ENCODE data around the gene SUSD4. TPM values are rescaled to one million over a fixed set of nuclear protein-coding genes. Genes with fewer than 3 reads are reported as not detected.

Gene SUSD4
- total RNA-seq, 1 experiment from 2014 or later, result 3.2 TPM

DNA sequence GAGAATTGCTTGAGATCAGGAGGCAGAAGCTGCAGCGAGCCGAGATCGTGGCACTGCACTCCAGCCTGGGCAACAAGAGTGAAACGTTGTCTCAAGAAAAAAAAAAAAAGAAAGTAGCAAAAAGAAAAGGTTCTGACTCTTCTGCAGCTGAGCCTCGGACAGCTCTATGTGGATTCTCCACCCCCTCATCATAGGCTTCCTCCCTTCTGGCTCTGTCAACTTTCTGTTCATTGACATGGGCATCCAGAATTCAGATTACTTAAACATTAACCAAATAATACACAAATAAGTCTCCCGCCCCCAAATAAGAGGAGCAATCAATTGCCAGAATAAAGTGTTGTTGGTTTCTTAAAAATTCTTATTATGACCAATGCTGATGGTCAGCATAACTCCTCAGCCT lies 10.0 kb downstream of the SUSD4 start:
- Histone ChIP-seq H3K79me2 (ENCODE audit: low read depth) (no peaks in the 10 kb centered on the region), H3K27ac (no peak overlapping the region), H3K36me3 (ENCODE audit: low read depth) (no peaks in the 10 kb centered on the region), H3K9me2 (ENCODE audit: insufficient read depth) (no peaks in the 10 kb centered on the region), H3K4me3 (no peak overlapping the region), H3K9me3 (ENCODE audit: insufficient read depth, low read depth) (no peaks in the 10 kb centered on the region), H3F3A (ENCODE audit: insufficient read depth, low read depth) (no peaks in the 10 kb centered on the region), H3K4me1 (replicated peaks; ENCODE audit: insufficient read depth) (no peaks in the 10 kb centered on the region), H4K20me1 (ENCODE audit: insufficient read depth) (no peaks in the 10 kb centered on the region), H3K4me2 (no peak overlapping the region), H2AFZ (no peak overlapping the region), H3K27me3 (ENCODE audit: insufficient read depth, low read depth) (peaks cover 20% of the 10 kb centered on the region)
- CTCF ChIA-PET, result no interaction called here
- intact Hi-C loops (cut with micrococcal nuclease; ENCODE audit: unreplicated experiment), result no loop called here
- TF ChIP-seq EZH2 (IDR thresholded peaks at IDR 0.05; ENCODE audit: low read depth), result no peak
- TF ChIP-seq, protein P1, sequence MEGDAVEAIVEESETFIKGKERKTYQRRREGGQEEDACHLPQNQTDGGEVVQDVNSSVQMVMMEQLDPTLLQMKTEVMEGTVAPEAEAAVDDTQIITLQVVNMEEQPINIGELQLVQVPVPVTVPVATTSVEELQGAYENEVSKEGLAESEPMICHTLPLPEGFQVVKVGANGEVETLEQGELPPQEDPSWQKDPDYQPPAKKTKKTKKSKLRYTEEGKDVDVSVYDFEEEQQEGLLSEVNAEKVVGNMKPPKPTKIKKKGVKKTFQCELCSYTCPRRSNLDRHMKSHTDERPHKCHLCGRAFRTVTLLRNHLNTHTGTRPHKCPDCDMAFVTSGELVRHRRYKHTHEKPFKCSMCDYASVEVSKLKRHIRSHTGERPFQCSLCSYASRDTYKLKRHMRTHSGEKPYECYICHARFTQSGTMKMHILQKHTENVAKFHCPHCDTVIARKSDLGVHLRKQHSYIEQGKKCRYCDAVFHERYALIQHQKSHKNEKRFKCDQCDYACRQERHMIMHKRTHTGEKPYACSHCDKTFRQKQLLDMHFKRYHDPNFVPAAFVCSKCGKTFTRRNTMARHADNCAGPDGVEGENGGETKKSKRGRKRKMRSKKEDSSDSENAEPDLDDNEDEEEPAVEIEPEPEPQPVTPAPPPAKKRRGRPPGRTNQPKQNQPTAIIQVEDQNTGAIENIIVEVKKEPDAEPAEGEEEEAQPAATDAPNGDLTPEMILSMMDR (conservative IDR thresholded peaks at IDR 0.05), result no peak
- POLR2A ChIA-PET (ENCODE audit: unreplicated experiment), result interaction anchor here (0.6 to 0.7 kb wide), 2 partner anchors 361 to 416 kb away, joined by 3 to 6 read pairs; no protein-coding TSS in a partner anchor
- BruUV-seq (replicated peaks), result no TSS peak
- DNase-seq, result no peak

DNA sequence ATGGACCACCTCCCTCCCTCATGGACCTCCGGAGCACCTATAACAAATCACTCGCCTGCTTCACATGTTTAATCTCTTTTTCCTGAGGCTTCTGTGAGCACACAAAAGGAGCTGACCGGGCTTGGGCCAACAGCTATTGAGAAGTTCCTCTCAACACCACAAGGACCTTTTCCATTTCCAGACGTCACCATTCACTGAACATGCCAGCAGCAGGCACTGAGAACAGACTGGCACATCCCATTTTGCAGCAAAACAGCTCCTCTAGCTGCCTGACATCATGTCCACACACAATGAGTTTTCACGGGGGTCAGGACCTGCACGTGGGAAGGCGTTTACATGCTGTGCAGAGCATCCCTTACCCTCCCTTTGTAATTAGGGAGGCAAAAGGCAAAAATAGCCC lies 11.0 kb downstream of the SUSD4 start:
- Histone ChIP-seq H4K20me1 (ENCODE audit: insufficient read depth) (no peaks in the 10 kb centered on the region), H3K36me3 (ENCODE audit: low read depth) (no peaks in the 10 kb centered on the region), H3K4me2 (no peak overlapping the region), H3K4me1 (replicated peaks; ENCODE audit: insufficient read depth) (no peaks in the 10 kb centered on the region), H3K27me3 (ENCODE audit: insufficient read depth, low read depth) (peaks cover 17% of the 10 kb centered on the region), H3K79me2 (ENCODE audit: low read depth) (no peaks in the 10 kb centered on the region), H3F3A (ENCODE audit: insufficient read depth, low read depth) (no peaks in the 10 kb centered on the region), H3K27ac (no peak overlapping the region), H3K9me2 (ENCODE audit: insufficient read depth) (no peaks in the 10 kb centered on the region), H2AFZ (no peak overlapping the region), H3K9me3 (ENCODE audit: insufficient read depth, low read depth) (no peaks in the 10 kb centered on the region), H3K4me3 (no peak overlapping the region)
- CTCF ChIA-PET, result no interaction called here
- POLR2A ChIA-PET (ENCODE audit: unreplicated experiment), result interaction anchor here (0.7 kb wide), 1 partner anchor 42 kb away, joined by 9 read pairs; no protein-coding TSS in a partner anchor
- no TSS peak for BruUV-seq (replicated peaks)
- intact Hi-C loops (cut with micrococcal nuclease; ENCODE audit: unreplicated experiment), result no loop called here
- DNase-seq, result no peak
- TF ChIP-seq EZH2 (IDR thresholded peaks at IDR 0.05; ENCODE audit: low read depth), result no peak
- TF ChIP-seq, protein P1 (conservative IDR thresholded peaks at IDR 0.05), result no peak

DNA sequence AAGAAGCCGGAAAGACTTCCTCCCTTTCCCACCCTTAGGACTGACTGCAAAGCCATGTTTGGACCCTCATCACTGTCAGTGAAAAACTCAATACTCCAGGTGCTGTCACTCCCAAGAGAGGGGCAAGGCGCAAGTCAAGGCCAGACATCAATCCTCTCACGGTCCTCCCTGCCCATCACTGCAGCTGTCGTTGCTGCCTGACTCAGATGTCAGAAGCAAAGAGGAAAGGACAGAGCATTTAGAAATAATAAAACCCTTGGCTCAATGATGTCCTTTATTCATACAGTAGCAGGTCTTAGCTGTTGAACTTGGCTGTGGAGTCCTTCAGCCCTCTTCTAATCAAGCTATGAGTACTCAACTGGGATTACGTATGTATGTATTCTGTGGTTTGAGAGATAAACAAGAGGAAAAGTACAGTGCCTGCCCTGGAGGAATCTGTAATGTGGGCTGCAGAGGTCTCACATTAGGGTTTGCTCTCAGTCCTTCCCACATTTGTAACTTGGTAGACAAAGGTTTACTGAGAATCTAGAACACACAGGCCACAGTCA lies 13.5 kb downstream of the SUSD4 start:
- Histone ChIP-seq H3K4me1 (replicated peaks; ENCODE audit: insufficient read depth) (no peaks in the 10 kb centered on the region), H3K27me3 (ENCODE audit: insufficient read depth, low read depth) (peaks cover 17% of the 10 kb centered on the region)
- TF ChIP-seq, protein P1 (conservative IDR thresholded peaks at IDR 0.05), result no peak
- no peak for TF ChIP-seq EZH2 (IDR thresholded peaks at IDR 0.05; ENCODE audit: low read depth)

More for the DNA sequence above, 13.5 kb downstream of the SUSD4 start:
- intact Hi-C loops (cut with micrococcal nuclease; ENCODE audit: unreplicated experiment), result no loop called here
- ChIA-PET CTCF (no interaction called here), POLR2A (ENCODE audit: unreplicated experiment) (no interaction called here)
- no peaks in the 10 kb centered on the region for H3K9me2 ChIP-seq (ENCODE audit: insufficient read depth)
- H3K4me2 ChIP-seq, result no peak overlapping the region
- H2AFZ ChIP-seq, result no peak overlapping the region
- H4K20me1 ChIP-seq (ENCODE audit: insufficient read depth), result no peaks in the 10 kb centered on the region
- DNase-seq, result no peak
- H3K9me3 ChIP-seq (ENCODE audit: insufficient read depth, low read depth), result no peaks in the 10 kb centered on the region
- no peak overlapping the region for H3K27ac ChIP-seq
- no peaks in the 10 kb centered on the region for H3F3A ChIP-seq (ENCODE audit: insufficient read depth, low read depth)
- H3K79me2 ChIP-seq (ENCODE audit: low read depth), result no peaks in the 10 kb centered on the region
- BruUV-seq (replicated peaks), result no TSS peak
- no peaks in the 10 kb centered on the region for H3K36me3 ChIP-seq (ENCODE audit: low read depth)
- H3K4me3 ChIP-seq, result no peak overlapping the region

Measured in PC-9 (cell line).